Suppressor macrophage (primary cell): Measurements from ENCODE around the gene DIPK1A.

ENCODE experiments used
- DNase-seq, 4 experiments: peaks; one replicate each; pipeline ENCODE4 v3.0.0-alpha.2; 2020 to 2022

Gene DIPK1A

DNA sequence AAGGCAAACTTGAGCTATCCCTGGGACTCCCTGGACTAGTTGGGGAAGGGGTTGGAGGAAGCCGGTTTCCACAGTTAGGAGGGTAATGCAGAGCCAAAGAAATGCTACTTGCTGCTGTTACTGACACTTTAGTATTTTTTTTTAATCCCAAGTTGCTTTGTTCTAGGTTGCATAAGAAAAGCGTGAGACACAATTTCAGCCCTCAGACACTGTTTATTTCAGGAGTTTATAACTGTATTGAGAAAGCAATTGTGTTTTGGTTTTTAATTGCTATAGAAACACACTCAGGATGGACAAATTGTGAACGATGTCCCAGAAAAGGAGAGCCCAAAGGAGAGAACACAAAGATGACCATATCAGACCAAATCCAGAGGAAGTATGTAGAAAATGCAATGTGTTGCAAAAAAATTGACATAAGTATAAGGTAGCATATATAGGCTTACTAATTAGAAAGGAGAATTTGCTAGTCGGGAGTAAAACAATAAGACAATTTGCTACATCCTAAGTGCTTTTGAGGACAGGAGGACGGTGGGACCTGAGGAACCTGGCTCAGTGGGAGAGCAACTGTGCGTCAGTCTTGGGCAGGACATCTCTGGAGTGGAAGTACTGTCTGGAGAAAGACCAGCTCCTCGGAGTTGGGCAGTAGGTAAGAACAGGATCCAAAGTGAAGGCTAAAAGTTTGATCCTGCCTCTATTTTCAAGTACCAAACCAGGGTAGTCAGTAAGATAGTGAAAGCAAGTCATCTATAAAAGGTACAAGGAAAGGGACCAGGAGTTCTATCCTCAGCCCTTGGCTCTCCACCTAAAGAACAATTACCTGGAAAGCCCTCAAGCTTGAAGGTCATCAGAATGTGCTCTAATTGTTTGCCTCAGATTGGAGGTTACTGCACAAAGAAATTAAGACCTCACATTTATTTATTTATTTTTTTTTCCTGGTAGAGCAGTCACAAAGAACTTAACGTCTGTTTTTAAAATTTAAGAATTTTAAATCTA lies 39.9 kb downstream of the DIPK1A start:
- DNase-seq = no peak

DNA sequence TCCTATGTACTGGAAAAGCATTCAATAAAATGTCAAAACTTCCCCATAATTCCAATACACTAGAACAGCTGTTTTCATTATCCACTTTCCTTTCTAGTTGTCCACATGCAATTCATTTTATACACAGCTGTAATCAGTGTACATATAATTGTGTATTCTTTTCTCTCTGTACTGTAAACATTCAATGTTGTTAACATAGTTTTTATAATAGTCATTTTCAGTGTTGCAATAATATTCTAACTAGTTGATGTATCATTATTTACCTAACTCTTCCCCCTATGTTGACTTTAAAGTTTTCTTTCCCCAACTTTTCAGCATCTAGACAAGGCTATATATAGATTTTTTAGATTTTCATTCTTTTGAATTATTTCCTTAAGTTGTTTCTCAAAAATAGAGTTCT lies 44.4 kb downstream of the DIPK1A start:
- no peak for DNase-seq

DNA sequence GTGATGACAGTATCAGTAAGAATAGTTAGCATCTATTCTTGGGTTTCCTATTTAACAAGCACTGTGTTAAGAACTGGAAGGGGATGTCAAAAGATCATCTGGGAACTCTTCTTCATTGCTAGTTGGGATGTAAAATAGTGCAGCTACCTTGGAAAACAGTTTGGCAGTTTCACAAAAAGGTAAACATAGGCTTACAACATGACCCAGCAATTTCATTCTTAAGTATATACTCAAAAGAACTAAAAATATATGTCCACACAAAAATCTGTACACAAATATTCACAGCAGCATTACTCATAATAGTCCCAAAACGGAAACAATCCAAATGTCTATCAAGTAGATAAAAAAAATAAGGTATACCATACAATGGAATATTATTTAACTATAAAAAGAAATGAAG lies 45.7 kb downstream of the DIPK1A start:
- DNase-seq = no peak

DNA sequence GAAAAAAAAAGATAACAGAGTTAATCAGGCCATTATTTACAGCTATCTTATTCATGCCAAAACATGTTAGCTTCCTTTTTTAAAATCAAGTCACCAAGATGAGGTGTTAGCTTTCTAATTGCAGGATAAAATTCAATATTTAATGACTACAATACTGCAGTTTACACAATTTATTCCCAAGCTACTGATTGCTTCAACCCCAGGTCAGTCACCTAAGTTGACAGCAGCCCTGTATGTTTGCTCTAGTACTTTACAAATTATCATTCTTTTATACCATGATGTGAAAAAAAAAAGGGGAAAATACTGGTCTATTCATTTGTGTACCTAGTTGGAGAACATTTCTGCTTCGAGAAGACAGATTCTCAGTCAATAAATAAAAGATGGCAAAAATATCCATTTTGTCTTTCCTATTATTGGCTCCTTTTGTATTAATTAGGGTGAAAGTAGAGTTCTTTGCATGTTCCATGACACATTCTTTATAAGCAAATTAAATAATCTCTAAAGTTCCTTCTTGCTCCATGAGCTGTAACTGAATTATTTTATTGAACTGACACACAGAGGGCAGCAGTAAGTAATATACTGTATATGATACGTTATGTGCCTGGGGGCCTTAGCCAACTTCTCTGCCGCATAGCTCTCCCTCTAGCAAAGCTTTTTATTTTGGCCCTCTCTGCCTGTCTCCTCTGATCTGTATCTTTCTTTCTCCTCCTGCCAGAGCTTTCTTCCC lies 48.0 kb downstream of the DIPK1A start:
- no peak for DNase-seq

DNA sequence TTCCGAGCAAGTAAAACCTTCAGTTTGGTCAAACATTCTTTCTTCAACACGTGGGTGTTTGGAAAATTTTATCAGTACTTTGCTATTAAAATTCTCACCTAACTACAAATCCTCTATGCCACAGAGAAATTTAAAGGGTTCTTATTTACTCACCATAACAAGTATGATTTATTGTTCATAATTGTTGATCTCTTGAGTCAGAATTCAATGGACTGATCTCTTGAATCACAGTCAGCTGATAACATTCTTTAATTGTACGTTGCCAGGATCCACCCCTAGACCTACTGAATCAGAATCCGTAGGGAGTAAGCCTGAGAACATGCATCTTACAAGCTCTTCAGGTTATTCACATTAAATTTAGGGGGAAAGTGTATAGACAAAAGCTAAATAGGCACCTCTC lies 51.2 kb downstream of the DIPK1A start:
- no peak for DNase-seq

DNA sequence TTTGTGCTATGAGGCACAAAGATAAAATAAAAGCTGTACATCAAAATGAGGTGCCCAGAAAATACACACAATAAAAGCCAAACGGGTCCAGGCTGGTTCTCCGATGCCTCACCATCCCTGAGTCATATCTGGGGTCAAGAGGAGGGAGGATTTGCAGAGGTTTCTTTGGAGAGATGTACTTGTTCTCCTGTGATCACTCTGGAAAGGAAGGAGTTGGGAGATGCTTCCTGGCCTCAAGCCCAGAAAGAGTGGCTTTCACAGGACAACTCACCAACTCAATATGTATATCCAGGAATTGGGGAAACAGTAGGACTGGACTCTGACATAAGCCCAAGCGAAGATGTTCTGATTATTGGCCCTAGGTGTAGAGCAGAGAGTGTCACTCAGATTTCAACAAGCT lies 51.9 kb downstream of the DIPK1A start:
- no peak for DNase-seq

DNA sequence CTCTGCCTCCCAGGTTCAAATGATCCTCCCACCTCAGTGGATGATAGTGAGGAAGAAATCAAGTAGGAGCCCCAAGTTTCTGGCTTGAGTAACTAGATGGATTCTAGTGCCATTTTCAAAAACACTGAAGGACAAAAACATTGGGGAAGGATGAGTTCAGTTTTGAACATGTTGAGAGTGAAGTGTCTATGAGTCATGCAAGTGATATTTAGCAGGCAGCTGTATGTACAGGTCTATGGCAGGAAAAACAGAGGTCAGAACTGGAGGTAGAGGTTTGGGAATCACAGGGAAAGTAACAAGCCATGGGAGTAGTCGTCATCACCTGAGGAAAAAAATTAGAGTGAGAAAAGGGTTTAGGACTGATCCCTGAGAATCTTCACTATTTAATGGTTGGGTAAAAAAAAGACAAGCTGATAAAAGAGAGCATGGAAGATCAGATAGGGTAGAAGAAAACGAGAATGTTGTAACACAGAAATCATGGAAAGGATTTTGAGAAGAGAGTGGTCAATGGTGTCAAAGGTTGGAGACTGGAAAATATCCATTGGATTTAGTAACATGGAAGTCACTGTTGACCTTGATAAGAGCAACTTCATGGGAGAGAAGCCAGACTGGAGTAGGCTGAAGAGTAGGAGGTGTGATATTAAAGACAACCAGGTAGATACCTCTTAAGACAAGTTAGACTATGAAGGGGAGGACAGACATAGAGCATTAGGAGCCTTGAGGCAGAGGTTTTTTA lies 53.1 kb downstream of the DIPK1A start:
- DNase-seq = no peak

DNA sequence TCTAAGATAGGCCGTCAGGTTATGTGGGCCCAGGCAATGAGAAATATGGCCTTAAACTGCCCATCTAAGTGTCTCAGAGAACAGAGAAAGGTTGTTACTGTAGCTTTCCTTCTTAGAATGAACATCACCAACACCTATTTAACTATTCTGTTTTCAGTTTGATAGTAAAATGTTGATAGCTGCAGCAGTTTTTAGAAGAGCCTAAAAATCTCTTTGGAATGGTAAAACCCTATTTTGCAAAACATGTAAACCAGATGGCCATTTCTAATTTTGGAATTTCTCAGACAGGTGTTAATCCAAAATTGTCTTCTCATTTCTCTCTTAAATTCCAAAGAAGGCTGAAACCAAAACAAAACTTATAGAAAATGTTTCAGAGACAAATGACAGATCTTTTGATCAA lies 57.5 kb downstream of the DIPK1A start:
- no peak for DNase-seq

DNA sequence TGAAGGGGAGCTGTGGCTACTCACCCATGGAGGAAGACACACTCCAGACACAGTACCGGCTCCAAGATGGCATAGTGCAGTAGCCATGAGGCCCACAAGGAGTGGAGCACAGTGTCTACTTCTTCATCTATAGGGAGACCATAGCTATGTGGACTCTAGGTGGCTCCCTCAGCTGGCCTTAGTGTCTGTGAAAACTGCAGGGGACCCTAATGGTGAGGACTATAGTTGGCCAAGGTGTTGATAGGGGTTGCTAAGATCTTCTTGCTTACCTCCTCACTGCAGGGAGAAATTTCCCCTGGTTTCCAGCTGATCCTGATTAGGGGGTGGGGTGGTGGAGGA lies 58.9 kb downstream of the DIPK1A start:
- DNase-seq = no peak

DNA sequence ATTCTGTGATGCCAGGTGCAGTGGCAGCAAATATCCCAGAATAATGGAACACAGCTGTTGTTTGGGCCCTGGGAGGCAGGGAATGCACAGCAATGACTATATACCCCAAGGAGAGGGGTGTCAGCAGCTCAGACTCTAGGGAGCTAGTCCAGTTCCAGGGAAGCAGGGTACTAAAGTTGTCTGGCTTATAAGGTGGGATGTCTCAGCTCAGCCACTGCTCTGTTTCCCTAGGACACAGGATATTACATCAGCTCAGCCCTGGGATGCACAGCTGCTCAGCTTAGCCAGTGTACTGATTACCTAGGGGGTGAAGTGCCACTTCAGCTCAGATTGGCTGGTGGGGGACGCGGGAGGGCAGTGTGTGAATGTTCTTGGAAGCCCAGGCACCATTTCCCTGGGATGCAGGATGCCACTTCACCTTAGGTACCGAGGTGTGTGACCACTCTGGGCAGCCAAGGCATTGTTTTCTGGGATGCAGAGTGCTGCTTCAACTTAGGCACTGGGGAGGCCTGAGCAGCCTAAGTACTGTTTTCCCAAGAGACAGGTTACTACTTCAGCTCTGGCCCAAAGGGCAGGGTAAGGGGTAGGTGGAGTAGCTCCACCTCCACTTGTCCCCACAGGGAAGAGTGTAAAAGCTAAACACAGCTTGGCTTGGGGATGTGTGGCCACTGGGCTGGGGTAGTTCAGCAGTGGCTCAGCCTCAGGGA lies 59.4 kb downstream of the DIPK1A start:
- no peak for DNase-seq

DNA sequence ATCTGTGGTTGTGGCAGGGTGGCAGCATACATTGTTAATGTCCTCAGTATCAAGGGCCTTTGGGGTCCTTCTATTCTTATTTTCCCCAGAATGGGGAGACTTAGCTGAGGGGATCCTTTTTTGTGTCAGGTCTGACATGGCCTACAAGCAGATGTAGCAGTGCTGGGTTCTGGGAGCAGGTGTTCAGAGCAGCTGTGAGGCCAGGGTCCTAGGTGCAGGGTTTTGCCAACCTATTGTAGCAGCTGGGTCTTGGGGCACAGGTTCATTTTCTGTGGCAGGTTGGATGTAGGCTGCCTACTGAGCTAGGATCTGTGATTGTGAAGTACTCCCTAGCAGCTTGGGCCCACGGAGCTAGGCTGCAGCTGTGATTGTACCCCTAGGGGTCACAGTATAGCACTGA lies 60.1 kb downstream of the DIPK1A start:
- no peak for DNase-seq

DNA sequence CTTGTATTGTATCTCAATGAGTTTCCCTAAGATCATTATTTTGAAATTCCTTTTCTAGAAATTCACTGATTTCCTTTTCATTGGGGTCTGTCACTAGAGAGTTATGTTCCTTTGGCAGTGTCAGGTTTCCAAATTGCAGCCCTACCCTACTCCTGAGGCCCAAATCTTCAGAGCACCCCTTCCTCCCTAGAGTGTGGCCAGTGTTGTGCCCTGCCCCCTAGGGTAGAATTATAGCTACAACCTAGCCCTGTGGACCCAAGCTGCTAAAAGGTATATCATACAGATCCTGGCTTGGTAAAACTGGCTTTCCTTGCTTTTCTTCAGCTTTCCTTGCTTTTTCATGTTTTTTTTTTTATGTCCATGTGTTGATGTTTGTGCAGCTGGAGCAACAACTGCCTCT lies 60.7 kb downstream of the DIPK1A start:
- DNase-seq = no peak

DNA sequence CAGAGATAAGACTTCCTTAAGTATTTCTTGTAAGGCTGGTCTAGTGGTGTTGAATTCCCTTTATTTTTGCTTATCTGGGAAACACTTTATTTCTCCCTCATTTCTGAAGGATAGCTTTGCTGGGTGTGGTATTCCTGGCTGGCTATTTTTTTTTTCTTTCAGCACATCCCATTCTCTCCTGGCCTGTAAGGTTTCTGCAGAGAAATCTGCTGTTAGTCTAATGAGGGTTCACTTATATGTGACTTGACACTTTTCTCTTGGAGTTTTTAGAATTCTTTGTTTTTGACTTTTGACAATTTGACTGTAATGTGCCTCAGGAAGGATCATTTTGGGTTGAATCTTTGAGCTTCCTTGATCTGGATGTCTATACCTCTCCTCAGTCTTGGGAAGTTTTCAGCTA lies 61.5 kb downstream of the DIPK1A start:
- no peak for DNase-seq

DNA sequence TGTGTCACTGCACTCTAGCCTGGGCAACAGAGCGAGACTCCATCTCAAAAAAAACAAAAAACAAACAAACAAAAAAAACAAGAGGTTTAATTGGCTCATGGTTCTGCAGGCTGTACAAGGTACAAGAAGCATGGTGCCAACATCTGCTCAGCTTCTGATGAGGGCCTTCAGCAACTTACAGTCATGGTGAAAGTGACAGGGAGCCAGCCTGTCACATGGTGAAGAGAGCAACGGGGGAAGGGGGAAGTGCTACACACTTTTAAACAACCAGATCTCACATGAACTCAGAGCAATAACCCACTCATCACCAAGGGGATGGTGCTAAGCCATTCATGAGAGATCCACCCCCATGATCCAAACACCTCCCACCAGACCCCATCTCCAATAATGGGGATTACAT lies 63.2 kb downstream of the DIPK1A start:
- DNase-seq = peak in 3 of 4 experiments; percentile 18 to 35 (median 20)

DNA sequence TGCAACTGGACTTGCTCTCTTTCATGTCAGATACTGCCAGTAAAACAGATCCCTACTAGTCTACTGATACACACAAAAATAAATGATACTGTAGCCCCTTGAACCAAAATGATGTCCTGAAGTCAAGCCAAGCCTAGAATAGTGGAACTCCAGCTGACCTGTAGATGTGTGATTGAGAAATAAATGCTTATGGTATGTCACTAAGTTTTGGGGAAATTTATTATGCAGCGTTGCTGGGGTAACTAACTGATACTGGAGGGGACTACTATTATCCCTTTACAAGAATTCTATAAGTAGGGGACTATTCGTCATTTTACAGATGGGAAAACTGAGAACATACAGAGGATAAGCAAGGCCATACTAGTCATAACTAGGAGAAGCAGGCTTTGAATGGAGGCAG lies 73.8 kb downstream of the DIPK1A start:
- DNase-seq = no peak

DNA sequence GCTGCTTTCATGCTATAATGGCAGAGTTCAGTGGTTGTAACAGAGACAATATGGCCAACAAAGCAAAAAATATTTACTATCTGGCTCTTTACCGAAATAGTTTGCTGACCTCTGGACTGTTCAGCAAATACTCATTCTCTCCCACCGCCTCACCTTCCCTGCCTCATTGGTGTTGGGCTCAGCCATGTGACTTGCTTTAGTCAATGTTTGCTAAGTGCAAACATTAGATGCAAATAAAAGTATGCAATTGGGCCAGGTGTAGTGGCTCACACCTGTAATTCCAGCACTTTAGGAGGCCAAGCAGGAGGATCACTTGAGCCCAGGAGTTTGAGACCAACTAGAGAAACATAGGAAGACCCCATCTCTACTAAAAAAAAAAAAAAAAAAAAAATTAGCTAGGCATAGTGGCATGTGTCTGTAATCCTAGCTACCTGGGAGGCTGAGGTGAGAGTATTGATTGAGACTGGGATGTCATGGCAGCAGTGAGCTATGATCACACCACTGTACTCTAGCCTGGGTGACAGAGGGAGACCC lies 74.3 kb downstream of the DIPK1A start:
- no peak for DNase-seq

DNA sequence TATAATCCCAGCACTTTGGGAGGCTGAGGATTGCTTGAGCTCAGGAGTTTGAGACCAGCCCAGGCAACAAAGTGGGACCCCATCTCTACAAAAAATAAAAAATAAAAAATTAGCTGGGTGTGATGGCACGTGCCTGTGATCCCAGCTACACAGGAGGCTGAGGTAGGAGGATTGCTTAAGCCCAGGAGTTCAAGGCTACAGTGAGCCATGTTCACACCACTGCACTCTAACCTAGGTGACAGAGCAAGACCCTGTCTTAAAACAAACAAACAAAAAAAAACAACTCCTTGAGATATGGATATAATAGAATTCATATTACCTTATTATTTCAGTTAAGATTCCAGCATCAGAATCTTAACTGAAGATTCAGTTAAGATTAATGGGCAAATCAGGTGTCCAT lies 77.1 kb downstream of the DIPK1A start:
- DNase-seq = no peak

DNA sequence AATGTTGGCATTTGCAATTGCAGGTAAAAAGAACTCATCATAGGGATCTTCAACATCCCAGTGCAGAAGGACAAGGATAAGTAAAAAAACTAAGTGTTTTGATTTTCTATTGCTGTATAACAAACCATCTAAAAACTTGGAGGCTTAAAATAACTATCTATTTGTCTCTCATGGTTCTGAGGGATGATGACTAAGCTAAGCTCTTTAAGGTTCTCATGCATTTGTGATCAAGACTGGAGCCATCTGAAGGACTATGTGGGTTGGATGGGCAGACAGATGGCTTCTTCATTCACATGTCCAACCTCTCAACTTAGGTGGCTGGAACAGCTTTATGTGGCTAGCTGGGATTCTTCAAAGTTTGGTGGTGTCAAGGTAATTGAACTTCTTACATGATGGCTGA lies 78.0 kb downstream of the DIPK1A start:
- DNase-seq = no peak

DNA sequence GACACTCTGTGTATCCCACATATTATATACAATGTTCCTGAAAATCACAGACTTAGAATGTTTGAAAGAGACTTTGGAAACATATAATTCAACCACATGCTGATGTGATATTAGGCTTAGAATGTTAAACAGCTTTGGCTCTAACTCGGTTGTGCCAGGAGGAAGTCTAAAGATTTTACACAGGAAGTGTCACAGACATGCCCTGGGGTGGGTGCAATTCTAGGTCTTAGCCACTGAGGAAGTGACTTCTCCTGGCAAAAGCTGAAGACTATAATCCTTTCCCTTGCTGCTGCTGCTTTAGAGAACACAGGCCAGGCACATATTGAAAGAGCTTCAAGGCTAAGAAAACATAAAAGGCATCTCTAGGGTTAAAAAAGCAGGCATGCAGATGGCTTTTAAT lies 78.4 kb downstream of the DIPK1A start:
- peak; percentile 67 to 76 (median 70) for DNase-seq

DNA sequence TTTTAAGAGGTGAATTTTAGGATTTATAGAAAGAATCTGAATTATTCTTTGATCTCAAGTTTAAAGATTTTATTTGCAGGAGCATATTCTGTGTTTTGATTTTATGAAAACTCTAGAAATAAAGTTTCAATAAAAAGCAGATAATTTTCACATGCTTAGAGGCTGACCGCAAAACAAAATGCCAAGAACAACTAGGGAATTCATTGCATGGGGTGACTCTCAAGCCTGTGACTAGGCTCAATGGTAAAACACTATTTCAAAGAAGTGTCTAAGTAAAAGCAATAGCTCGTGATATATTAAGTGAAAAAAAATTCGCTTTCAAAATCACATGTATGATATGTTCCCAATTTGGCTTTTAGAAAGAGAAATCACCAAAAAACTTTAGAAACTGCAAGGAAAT lies 79.9 kb downstream of the DIPK1A start:
- DNase-seq = no peak

DNA sequence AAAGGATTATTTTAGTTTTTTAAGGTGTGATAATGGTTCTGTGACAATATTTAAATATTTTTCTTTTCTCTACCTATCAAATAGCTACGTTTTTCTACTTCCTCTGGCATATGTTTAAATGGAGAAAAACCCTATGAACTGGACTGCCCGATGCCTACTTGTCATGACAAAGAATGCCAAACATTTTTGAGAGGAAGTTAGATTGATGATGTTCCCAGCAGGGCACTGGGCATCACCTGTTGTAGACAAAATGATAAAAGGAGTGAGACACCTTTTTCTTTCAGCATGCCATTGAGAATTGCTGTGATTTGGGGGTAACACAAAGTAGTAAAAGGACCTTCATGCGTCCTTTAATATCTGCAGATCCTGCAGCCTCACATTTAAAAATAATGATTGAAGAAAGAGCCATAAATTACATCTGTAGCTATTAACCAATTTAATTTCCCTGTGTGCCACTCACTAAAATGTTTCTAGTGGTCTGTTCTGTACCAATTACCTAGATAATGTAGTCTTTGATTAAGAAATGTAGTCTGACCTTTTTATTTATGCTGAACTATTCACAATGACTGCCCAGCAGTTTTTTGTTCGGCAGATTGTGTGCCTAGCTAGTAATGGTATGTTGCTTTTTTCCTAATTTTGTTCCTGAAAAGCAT lies 81.8 kb downstream of the DIPK1A start:
- DNase-seq = no peak

DNA sequence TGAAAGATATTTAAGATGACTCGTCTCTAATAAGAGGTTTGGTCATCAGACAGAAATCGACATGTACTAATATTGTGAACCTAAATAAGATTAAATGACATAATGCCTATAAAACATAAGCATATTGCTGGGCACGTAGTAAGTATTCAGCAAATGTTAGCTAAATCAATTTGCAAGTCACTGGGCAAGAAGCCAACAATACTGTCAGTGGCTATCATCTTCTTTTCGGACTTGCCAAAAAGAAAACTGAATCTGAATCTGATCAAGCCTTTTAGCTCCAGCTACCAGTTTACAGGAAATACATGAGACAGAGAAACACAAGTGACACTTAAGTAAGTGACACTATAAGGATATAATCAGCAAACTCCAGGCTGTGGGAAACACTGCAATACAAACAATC lies 83.5 kb downstream of the DIPK1A start:
- DNase-seq = no peak
